K562 (cell line): Measurements from ENCODE around the gene PARD3. TPM values are rescaled to one million over a fixed set of nuclear protein-coding genes. Genes with fewer than 3 reads are reported as not detected.

ENCODE experiments used
- ATAC-seq: fragments of 200-7000 bp; cut with Tn5 transposase; 3 replicates; pipeline ENCODE4 v1.9.1; 2020; ENCODE audit warnings: moderate library complexity
- BruUV-seq: library from RNA; stranded (reverse); fragments of 400-500 nt; replicated peaks from 2 replicates; lab custom pipeline; 2021; lab: Mats Ljungman, UMichigan
- CTCF ChIA-PET: fragments of 300-600 bp; formaldehyde crosslinking; extraction: SDS; loops from one replicate; lab custom pipeline; 2021; ENCODE audit warnings: low intra/inter-chr PET ratio; lab: Yijun Ruan, JAX
- POLR2A ChIA-PET: fragments of 300-600, 350-650 bp; sonication (Branson Sonifier 250); formaldehyde crosslinking; extraction: SDS; loops from one replicate; lab custom pipeline; 2021; ENCODE audit warnings: antibody characterized with exemption, inconsistent platforms; lab: Yijun Ruan, JAX
- DNase-seq, 4 experiments: peaks; one replicate each; pipeline versions ENCODE4 v3.0.0 to v3.0.0-alpha.2; 2011 to 2018; ENCODE audit warnings: low spot score in 3 of 4, mixed read lengths in 3 of 4; ENCODE audit errors: extremely low read depth in 1 of 4
- FAIRE-seq: peaks from 2 replicates; lab custom pipeline; 2011; peaks lifted over from hg19 to GRCh38; lab: Jason Lieb, UNC
- H2AFZ ChIP-seq: 2 replicates; pipeline ENCODE4 v1.6.0; 2011; ENCODE audit warnings: low read depth, low read length, control low read depth, inconsistent platforms
- H3K27ac ChIP-seq: fragments of 200-600 bp; 3 replicates; pipeline ENCODE4 v1.8.0; 2011; ENCODE audit warnings: low read depth, mild to moderate bottlenecking, control low read depth, inconsistent platforms, low read length, moderate library complexity, mixed read lengths; ENCODE audit errors: extremely low read depth
- H3K27me3 ChIP-seq, 2 experiments: fragments of 300-600 bp in 1 of 2; 2 replicates in 1 of 2; 3 replicates in 1 of 2; pipeline versions ENCODE4 v1.6.0 to v1.8.0; 2011; ENCODE audit warnings: inconsistent platforms in 2 of 2, low read length in 2 of 2, mild to moderate bottlenecking in 1 of 2, mixed read lengths in 1 of 2, moderate library complexity in 1 of 2; ENCODE audit not compliant: control insufficient read depth in 2 of 2, insufficient read depth in 2 of 2
- H3K36me3 ChIP-seq: fragments of 300-600 bp; 3 replicates; pipeline ENCODE4 v1.8.0; 2011; ENCODE audit warnings: mild to moderate bottlenecking, low read length, inconsistent platforms; ENCODE audit not compliant: control insufficient read depth, insufficient read depth
- H3K4me1 ChIP-seq, 2 experiments: fragments of 200-600 bp in 1 of 2; replicated peaks in 1 of 2; 2 replicates in 1 of 2; 3 replicates in 1 of 2; pipeline versions ENCODE4 v1.5.1 to v1.8.0; 2011; ENCODE audit warnings: inconsistent platforms in 2 of 2, low read length in 2 of 2, mild to moderate bottlenecking in 1 of 2, mixed read lengths in 1 of 2, moderate library complexity in 1 of 2; ENCODE audit not compliant: control insufficient read depth in 2 of 2, insufficient read depth in 2 of 2
- H3K4me2 ChIP-seq: 2 replicates; pipeline ENCODE4 v1.6.1; 2011; ENCODE audit warnings: low read length, control low read depth, inconsistent platforms, mixed read lengths; ENCODE audit not compliant: insufficient read depth
- H3K4me3 ChIP-seq: fragments of 200-600 bp; sonication (generic), shearing (Covaris generic); 2 replicates; pipeline ENCODE4 v1.5.1; 2016; ENCODE audit warnings: control low read depth, inconsistent platforms
- H3K79me2 ChIP-seq: fragments of 200-600 bp; 3 replicates; pipeline ENCODE4 v1.8.0; 2011; ENCODE audit warnings: low read length, inconsistent platforms; ENCODE audit not compliant: control insufficient read depth, insufficient read depth
- H3K9ac ChIP-seq, 2 experiments: 2 replicates each; pipeline versions ENCODE4 v1.6.0 to v1.6.1; 2011; ENCODE audit warnings: low read depth in 2 of 2, low read length in 2 of 2, control low read depth in 1 of 2, inconsistent platforms in 1 of 2, mild to moderate bottlenecking in 1 of 2, mixed read lengths in 1 of 2; ENCODE audit not compliant: insufficient read depth in 1 of 2
- H3K9me1 ChIP-seq: one replicate; pipeline ENCODE4 v1.6.0; 2011; ENCODE audit warnings: inconsistent platforms, mild to moderate bottlenecking, low read length, moderate library complexity; ENCODE audit not compliant: control insufficient read depth, insufficient read depth
- H3K9me3 ChIP-seq: replicated peaks from 2 replicates; pipeline ENCODE4 v1.5.1; 2011; ENCODE audit warnings: low read depth, low read length, inconsistent platforms; ENCODE audit not compliant: control insufficient read depth, insufficient read depth
- H4K20me1 ChIP-seq: replicated peaks from 2 replicates; pipeline ENCODE4 v1.6.1; 2011; ENCODE audit warnings: low read length, inconsistent platforms, mixed read lengths; ENCODE audit not compliant: control insufficient read depth, insufficient read depth
- ARID4B ChIP-seq: sonication (generic); formaldehyde crosslinking; IDR thresholded peaks from 2 replicates; pipeline ENCODE4 v1.8.0; 2022; ENCODE audit warnings: mild to moderate bottlenecking, missing genetic modification reagents
- CHD2 ChIP-seq: IDR thresholded peaks from 2 replicates; pipeline ENCODE4 v1.6.1; 2011; ENCODE audit warnings: low read depth, low read length
- E2F3 ChIP-seq: fragments of 250-450 bp; sonication (Bioruptor Pico); IDR thresholded peaks from 2 replicates; pipeline ENCODE4 v1.4.0; 2020; ENCODE audit warnings: mild to moderate bottlenecking
- HNRNPL ChIP-seq: fragments of 200-400 bp; formaldehyde crosslinking; IDR thresholded peaks from 2 replicates; pipeline ENCODE4 v1.6.1; 2017; ENCODE audit warnings: low read depth, mild to moderate bottlenecking, low read length
- NFYB ChIP-seq: IDR thresholded peaks from 2 replicates; pipeline ENCODE4 v1.6.1; 2011; ENCODE audit warnings: mild to moderate bottlenecking, moderate library complexity; ENCODE audit not compliant: insufficient read length; ENCODE audit errors: extremely low read depth
- NR2F6 ChIP-seq: fragments of 450-650 bp; formaldehyde crosslinking; IDR thresholded peaks from 2 replicates; pipeline ENCODE4 v1.4.0; 2020; ENCODE audit warnings: mild to moderate bottlenecking
- SNAPC5 ChIP-seq: fragments of 250-450 bp; sonication (Bioruptor Pico); IDR thresholded peaks from 2 replicates; pipeline ENCODE4 v1.8.0; 2021; ENCODE audit warnings: moderate library complexity, mild to moderate bottlenecking, inconsistent platforms
- SP1 ChIP-seq: sonication (generic); formaldehyde crosslinking; IDR thresholded peaks from 2 replicates; pipeline ENCODE4 v1.8.1; 2022; ENCODE audit warnings: mild to moderate bottlenecking, missing genetic modification reagents
- THAP12 ChIP-seq: fragments of 250-450 bp; sonication (Bioruptor Pico); IDR thresholded peaks from 2 replicates; pipeline ENCODE4 v1.9.0; 2021; ENCODE audit warnings: mild to moderate bottlenecking, inconsistent platforms
- THAP7 ChIP-seq: fragments of 250-450 bp; sonication (Bioruptor Pico); IDR thresholded peaks from 2 replicates; pipeline ENCODE4 v1.5.0; 2021
- ZBED1 ChIP-seq: IDR thresholded peaks from 2 replicates; pipeline ENCODE4 v1.6.1; 2014
- ZNF507 ChIP-seq: conservative IDR thresholded peaks from 2 replicates; pipeline ENCODE4 v1.6.1; 2017; ENCODE audit warnings: missing genetic modification characterization, missing compliant biosample characterization
- ZNF561 ChIP-seq: fragments of 450-650 bp; formaldehyde crosslinking; conservative IDR thresholded peaks from 2 replicates; pipeline ENCODE4 v1.4.0; 2020; ENCODE audit warnings: mild to moderate bottlenecking, moderate library complexity
- ZNF668 ChIP-seq: fragments of 250-450 bp; sonication (Bioruptor Pico); IDR thresholded peaks from 2 replicates; pipeline ENCODE4 v1.8.0; 2022; ENCODE audit warnings: mild to moderate bottlenecking, inconsistent platforms
- WGBS: fragments of 100-300 bp; shearing (Covaris generic); methylation state at CpG from one replicate; pipeline ENCODE4 v1.1.6; 2016; ENCODE audit warnings: low coverage, mixed read lengths; ENCODE audit not compliant: insufficient coverage; ENCODE audit errors: missing lambda C conversion rate; 5-methylcytosine and 5-hydroxymethylcytosine counted together
- in situ Hi-C: fragments of 300-500 bp; cut with MboI; formaldehyde crosslinking; loops from 4 replicates; pipeline ENCODE4 v1.15.0; 2018; ENCODE audit warnings: inconsistent platforms, mixed read lengths
- intact Hi-C: fragments of 100-400 bp; cut with micrococcal nuclease; formaldehyde crosslinking; loops from 2 replicates; pipeline ENCODE4 v1.14.2; 2022
- polyA plus RNA-seq, 8 experiments: library from polyadenylated mRNA; depleted of rRNA in 4 of 8; stranded (reverse) in 5 of 8; unstranded in 3 of 8; fragments of >200 nt; fragmentation: Nextera tagmentation in 2 of 8; fragmentation: Illumina TruSeq in 1 of 8; extraction: Ambion mirVana in 2 of 8; extraction: Trizol in 1 of 8; gene quantifications; 2 replicates each; pipeline versions ENCODE4 v1.2.1 to v1.2.3, GENCODE V29; 2011 to 2014; ENCODE audit warnings: inconsistent platforms in 1 of 8, missing spikeins in 1 of 8
- total RNA-seq, 7 experiments: library from RNA; depleted of rRNA in 6 of 7; stranded (reverse); fragments of >200 nt in 6 of 7; fragmentation: Illumina TruSeq in 2 of 7; extraction: Trizol in 2 of 7; gene quantifications; 2 replicates each; pipeline versions ENCODE4 v1.2.1 to v1.2.3, GENCODE V29; 2011 to 2021; ENCODE audit warnings: low replicate concordance in 1 of 7

PARD3 gene
- total and polyA plus RNA-seq, 9 of the 15 experiments (the other 6 are each of a cell fraction or from before 2014, with no cell fraction given) = 2.7 to 11.7 (median 7.7) TPM

GRCh38 chr10:34535872-34536271 is 279.2 kb downstream of the PARD3 start:
- H3K27me3 ChIP-seq = no peaks in the 10 kb centered on the region; a peak in 1 of 5 replicates
- in situ Hi-C loops = no loop called here
- WGBS = 4% methylated on average over 4 of the region's 4 CpGs
- H4K20me1 ChIP-seq = no peaks in the 10 kb centered on the region
- H3K4me1 ChIP-seq = no peaks in the 10 kb centered on the region
- no peak overlapping the region for H3K4me3 ChIP-seq
- CTCF ChIA-PET = no interaction called here
- DNase-seq (no peak), ATAC-seq (no peak), FAIRE-seq (no peak)
- POLR2A ChIA-PET = interaction anchor here (0.5 kb wide), 1 partner anchor 24 kb away, joined by 3 read pairs; no protein-coding TSS in a partner anchor
- H2AFZ ChIP-seq = no peak overlapping the region
- H3K79me2 ChIP-seq = no peaks in the 10 kb centered on the region
- TF ChIP-seq HNRNPL (no peak), ZNF668 (CRISPR knock-in tag) (no peak), E2F3 (CRISPR knock-in tag) (no peak), ZBED1 (no peak), ZNF561 (no peak), SNAPC5 (CRISPR knock-in tag) (no peak), NR2F6 (no peak), ZNF507 (tag) (no peak), NFYB (no peak), ARID4B (no peak), SP1 (CRISPR knock-in tag) (no peak), THAP12 (CRISPR knock-in tag) (no peak), THAP7 (CRISPR knock-in tag) (no peak), CHD2 (no peak)
- intact Hi-C loops = no loop called here
- no peak overlapping the region for H3K27ac ChIP-seq
- no peak overlapping the region for H3K4me2 ChIP-seq
- no peak overlapping the region for H3K9ac ChIP-seq
- no peaks in the 10 kb centered on the region for H3K9me3 ChIP-seq
- H3K36me3 ChIP-seq = no peaks in the 10 kb centered on the region
- no peaks in the 10 kb centered on the region for H3K9me1 ChIP-seq
- BruUV-seq = no TSS peak
